Transverse colon (tissue), 3 donors: ENCODE measurements around the gene DGLUCY.

Experiments
- CTCF ChIP-seq, 5 experiments: fragments of 200-600 bp in 3 of 5; fragments of 450-650 bp in 2 of 5; sonication (generic) in 3 of 5; IDR thresholded peaks; 1 replicate in 2 of 5; 2 replicates in 3 of 5; pipeline ENCODE4 v1.5.1; 2016 to 2017; ENCODE audit warnings: antibody characterized with exemption in 5 of 5, inconsistent platforms in 3 of 5, mild to moderate bottlenecking in 2 of 5, moderate library complexity in 1 of 5
- EP300 ChIP-seq: sonication (generic); formaldehyde crosslinking; IDR thresholded peaks from one replicate; pipeline ENCODE4 v1.6.1; 2017; ENCODE audit warnings: antibody characterized with exemption, low read depth
- POLR2A ChIP-seq: fragments of 450-650 bp; IDR thresholded peaks from one replicate; pipeline ENCODE4 v1.6.1; 2016; ENCODE audit warnings: antibody characterized with exemption, mild to moderate bottlenecking, moderate library complexity

GRCh38 chr14:91112194-91112593, 1.7 kb upstream of the DGLUCY start:
- TF ChIP-seq CTCF (IDR thresholded peaks at IDR 0.05) (no peak), POLR2A (no peak), EP300 (no peak)
